GM18867 (cell line): ENCODE data around the gene ELMO1.

Experiments used
- ATAC-seq: cut with Tn5 transposase; IDR thresholded peaks from one replicate; pipeline ENCODE4 v1.9.1; 2021; ENCODE audit warnings: mild to moderate bottlenecking, moderate library complexity; ENCODE audit not compliant: unreplicated experiment

ELMO1 gene

DNA sequence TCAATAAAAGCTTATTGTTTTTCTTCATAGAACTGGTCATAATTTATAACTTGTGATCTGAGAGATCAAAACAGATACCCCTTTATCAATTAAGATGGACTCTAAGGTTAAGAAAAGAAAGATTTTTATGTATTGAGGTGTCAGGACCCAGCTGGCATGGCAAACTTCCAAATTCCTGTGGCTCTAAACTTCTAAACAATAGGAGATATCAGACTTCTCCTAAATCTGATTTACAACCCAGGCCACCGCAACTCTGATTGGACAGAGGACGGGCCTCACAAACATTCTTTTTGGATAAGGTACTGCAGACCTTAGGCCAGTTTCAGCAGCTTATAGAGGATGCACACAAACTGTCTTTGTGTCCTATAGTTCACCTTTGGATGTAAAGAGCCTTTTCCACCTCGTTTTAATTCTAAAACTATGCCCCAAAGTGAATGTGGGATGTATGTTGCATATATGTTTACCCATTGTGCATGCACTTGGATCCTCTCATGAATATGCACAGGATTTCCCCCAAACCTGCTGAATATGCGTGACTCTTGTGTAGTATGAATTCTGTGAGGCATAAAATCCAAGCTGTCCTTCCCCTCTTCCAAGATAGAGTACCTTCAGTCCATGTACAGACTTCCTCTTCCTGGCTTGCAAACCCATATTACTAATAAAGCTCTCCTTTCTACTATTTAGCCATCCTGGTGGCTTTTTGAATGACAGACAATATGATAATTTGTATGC lies 69.0 kb downstream of the ELMO1 start:
- no peak for ATAC-seq

DNA sequence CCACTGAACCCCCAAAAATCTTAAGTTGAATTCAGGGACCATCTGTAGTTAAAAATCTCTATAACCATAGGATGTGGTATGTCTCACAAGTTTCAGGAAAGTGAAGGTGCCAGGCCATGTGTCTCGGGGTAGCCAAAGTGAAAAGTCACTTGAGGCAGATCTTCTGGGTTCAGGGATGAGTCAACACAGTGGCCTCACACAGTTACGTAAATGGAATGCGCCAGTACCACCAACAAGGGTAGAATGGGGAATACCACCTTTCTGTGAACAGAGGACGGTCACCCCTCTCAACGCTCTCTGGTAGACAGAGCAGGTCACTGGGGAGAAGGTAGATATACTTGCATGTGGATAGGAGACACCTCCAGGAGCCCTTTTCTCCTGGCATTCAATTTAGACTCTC lies 71.4 kb downstream of the ELMO1 start:
- ATAC-seq = no peak

DNA sequence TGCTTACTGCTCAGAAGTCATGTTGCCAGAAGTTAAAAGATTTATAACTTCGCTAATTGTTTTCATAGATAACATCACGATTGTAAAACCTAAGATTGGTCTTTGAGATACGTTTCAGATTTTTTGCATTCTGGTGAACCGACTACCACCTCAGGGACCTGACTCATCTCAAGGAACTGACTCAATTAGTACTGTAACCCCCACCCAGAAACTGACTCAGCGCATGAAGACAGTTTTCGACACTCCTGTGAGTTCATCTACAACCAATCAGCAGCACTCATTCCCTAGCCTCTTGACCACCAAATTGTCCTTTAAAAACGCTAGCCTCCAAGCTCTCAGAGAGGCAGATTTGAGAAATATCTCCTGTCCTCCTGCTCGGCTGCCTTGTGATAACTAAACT lies 72.3 kb downstream of the ELMO1 start:
- ATAC-seq = no peak

DNA sequence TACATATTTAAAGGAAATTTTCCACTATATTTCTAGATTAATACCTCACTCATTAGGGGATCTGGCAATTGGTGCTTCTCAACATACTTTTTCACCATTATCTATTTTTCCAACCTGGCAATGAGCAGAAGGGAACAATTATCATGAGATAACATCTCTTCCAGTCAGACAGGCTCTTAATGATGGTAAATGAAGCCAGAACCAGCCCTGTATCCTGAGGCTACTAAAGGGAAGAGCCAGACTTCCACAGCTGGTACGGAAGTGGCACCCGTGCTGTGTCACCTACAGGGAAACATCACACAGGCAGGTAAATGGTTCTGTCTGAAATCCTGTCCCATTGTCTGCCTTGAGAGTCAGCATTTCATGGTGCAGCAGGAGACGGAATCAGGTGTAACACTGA lies 75.9 kb downstream of the ELMO1 start:
- no peak for ATAC-seq

DNA sequence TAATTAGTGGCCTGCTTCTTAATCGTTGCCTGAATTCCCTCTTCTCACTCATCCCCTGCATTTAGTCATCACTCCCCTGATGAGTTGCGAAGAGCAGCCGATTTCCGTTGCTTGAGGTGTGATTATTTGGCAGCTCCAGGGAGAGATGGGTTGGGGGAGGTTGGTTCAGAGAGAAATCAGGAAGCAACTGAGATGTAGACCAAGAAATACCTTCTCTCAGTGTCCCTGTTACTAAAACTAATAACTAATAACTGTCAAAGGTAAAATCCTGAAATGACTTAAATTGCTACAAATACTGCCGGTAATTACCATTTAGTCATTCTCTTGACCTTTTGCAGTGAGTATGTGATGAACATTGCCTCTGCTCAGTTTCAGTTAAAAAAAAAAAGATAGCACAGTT lies 76.9 kb downstream of the ELMO1 start:
- no peak for ATAC-seq

DNA sequence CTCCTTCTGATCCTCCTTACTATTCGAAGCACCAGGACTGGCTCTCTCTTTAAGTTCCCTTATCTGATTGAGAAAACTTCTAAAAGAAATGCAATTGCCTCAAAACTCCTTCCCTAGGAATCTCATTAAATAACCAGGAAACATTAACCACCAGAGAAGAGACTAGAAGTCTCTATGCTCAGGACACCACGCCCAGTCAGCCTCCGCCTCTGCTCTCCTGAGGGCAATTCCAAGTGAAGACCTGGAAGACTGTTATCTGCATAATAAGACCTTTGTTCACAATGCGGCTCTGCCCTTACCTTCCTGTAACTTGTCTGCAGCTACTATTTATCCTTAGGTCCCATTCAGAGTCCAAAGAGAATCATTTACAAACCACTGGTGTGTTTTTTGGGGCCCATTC lies 78.8 kb downstream of the ELMO1 start:
- no peak for ATAC-seq

DNA sequence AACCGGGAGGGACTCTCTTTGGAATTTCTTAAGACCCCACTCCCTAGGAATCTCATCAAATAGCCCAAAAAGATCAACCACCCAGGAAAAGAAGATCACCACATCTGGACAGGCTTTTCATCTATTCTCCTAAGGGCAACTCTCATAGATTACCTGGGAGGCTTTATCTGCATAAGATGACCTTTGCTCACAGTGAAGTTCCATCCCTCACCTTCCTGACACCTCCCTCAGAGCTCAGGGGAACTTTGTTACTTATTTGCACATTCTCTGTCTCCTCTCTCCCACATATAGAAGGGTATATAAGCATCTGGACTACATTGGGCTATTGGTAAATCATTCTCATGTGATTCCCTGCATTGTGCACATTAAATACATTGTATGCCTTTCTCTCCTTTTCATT lies 80.1 kb downstream of the ELMO1 start:
- ATAC-seq = no peak

DNA sequence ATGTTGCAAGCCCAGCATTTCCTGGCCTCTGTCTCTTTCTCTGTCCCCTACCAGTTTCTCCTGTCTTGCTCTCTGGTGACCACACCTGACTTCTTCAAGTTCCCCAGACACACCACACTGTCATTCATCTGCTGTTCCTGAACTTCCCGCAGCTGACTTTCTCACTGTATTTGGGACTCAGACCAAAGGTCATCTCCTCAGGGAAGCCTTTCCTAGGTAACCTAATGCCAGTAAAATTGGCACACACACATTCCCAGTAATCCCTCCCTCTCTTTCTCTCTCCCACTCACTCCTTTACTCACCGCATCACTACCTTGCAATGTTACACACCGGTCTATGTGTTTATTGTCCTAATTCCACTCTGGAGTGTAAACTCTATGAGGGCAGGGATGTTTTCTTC lies 81.7 kb downstream of the ELMO1 start:
- ATAC-seq = no peak

DNA sequence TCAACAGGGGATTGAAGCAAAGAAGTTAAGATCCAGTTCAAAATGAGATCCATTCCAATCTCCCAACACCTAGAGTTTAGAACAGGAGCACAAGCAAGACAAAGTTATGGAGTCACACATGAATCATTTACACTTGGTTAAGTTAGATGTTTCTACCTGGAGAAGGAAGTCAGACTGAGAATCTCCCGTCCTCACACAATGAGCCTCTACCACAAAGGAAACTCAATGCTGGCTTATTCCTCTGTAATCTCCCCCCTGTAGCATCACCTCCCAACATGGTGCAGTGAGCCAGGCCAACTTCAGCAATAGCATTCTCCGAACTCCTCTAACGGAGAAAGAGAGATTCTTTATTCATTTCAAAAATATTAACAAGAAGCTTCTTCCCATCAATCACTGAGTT lies 82.2 kb downstream of the ELMO1 start:
- no peak for ATAC-seq

DNA sequence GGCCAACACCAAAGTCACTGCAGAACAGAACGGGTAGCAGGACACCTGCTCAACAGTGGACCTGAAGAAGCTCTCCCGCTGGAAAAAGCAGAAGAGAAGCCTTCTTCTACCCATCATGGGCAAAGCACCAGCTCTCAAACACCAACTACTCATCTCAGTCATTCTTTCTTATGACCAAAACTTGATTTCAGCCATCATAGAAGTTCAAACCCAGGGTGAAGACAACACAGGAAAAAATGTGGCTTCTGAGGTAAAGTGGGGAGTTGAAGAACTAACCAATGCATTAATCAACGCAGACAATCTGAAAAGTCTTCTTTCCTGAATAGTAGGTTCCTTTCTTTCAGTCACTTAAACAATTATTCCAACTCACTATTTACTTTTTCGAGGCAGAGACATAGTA lies 83.3 kb downstream of the ELMO1 start:
- ATAC-seq = no peak

DNA sequence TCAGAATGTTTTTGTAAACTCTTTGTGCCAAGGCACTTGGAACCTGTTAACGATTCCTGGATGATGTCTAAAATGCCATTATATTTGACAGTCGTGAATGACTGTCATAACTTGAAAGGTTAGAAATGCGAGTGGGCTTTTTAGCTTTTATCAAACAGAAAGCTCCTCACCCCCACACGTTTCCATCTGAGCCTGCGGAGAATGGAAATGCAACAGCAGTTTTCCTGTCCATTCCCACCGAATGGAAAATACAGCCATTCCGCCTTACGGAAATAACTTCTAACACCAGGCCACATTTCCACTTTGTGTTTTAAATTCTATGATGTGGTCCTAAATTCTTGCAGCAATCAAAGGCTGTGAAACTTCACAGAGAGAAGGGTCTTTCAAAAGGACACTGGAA lies 83.8 kb downstream of the ELMO1 start:
- no peak for ATAC-seq

DNA sequence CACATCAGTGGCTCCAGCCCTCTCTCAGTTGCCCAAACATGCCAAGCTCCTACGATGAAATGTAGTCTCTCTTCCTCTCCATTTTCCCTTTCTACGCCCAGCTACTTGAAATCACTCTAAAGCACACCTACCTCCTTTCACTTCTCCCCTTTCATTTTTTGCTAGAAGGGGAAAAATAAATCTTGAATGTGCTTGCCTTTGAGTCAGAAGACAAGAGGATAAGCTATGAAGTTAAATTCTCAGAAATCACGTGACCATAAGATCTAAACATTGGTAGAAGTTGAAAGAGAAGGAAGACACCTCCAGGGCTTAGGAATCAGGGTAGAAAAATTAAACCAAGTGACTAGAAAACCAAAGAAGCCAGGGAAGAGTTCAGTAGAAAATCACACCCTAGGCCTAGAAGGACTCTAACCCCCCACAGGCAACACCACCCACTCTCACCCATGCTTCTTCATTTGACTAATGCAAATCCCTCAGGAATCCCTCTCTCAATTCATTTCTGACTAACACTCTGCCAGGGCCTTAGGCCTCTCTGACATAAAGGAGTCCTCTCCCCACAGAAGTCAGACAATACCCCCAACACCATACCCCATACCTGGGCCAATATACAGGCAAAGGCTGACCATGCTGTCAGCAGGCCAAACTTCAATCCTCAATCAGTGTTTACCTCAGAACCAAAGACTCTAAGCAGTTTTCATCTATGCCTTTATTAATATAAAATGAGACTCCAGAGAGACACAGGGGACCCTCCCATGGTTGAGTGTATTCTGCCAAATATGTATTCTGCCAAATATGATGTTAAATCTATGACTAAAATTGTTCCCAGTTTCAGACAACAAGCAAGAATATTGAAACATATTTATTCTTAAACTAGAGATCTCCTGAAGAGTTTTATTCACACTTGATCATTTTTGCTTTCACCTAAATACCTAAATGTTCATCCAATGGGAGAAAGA lies 84.8 kb downstream of the ELMO1 start:
- ATAC-seq = no peak

DNA sequence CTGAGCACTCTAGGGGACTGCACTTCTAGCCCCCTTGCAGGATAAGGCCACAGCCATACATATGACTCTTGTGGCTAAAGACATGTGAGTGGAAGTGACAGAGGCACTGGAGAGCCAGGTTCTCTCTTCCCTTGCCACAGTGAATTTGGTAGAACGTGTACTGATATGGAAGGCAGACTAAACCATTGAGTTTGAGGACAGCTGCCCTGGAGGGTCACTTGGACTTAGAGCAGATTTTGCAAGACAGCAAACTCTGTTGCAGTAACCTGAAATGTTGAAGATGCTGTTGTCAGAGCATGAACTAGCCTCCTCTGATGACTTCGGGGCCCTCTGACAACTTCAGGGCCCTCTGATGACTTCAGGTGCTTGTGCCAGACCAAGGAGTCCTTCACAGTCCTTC lies 85.9 kb downstream of the ELMO1 start:
- ATAC-seq = no peak

DNA sequence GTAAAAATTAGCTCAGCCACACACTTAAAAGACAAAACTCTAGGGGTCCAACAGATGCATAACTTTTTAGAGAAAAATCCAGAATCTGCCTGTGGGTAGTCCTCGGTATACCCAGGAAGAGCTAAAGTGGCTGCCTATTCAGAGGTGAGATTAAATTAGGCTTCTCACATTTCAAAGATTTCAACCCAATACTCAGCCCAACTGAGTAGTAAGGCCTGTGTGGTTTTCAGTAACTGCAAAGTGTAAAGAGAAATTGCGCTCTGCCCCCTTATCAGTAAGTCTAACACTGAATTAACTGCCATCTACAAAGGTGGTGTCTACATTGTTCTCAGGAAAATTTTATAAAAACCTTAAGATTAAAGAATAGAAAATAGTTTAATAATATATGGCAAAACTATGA lies 88.2 kb downstream of the ELMO1 start:
- ATAC-seq = no peak

DNA sequence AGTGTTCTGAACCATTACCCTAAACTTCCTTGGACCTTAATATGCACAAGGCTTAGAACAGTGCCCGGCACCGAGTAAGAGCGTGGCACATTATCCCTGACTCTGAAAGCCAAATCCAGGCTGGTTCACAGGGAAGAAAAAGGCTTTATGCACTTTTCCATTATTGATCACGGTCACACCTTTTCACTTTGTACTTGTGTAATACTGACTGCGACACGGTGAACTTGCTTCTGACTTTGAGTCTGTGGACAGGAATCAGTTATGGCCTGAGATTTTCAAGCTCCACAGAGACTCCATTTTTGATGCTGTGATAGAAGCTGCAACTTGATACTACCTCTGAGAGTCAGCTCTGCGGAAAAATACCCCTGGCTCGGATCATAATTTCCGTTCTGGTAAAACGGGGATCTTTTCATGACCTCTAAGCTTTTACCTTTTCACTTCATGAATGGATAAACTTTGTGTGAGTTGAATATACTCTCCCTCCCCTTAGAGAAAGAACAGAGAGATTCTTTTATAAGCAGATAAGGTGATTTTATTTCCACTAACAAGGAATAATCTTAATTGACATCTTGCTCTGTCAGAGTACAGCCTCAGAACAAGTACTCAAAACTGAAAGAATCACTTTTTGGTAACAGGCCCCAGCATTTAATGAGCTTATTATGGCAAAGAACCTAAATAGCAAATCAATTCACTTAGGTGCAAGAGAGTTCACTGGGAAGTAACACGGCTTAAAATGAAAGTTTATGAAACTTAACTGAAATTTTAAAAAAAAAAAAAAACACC lies 88.8 kb downstream of the ELMO1 start:
- ATAC-seq = no peak

DNA sequence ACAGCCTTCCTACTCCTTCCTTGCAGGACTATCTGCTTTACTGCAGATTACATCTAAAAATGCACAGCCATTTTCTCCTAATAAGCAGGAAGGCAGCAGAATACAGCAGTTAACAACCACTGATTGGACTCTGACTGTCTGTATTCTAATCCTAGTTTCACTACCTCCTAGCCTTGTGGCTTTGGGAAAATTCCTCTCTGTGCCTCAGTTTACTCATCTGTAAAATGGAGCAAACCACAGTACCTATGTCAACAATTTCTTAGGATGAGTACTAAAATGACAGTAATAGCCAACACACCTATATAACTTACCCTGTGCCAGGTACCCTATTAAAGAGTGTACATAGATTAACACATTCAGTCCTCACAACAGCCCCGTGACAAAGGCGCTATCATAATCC lies 89.5 kb downstream of the ELMO1 start:
- no peak for ATAC-seq

DNA sequence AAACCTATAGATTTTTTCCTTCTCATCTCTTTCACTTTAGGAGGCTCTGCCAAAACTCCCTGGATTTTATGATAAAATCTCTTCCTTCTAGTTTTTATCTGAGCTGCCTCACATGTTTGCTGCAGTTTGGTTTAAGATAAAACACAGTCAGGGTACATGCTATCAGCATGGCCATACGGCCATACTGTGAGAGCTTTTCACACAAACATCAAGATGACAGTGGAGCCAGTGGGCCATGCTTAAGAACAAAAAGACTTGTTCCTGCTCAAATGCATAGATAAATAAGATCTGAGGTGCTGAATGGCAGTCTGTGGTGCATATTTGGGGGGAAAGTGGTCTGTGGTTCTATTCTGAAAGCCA lies 91.0 kb downstream of the ELMO1 start:
- no peak for ATAC-seq

DNA sequence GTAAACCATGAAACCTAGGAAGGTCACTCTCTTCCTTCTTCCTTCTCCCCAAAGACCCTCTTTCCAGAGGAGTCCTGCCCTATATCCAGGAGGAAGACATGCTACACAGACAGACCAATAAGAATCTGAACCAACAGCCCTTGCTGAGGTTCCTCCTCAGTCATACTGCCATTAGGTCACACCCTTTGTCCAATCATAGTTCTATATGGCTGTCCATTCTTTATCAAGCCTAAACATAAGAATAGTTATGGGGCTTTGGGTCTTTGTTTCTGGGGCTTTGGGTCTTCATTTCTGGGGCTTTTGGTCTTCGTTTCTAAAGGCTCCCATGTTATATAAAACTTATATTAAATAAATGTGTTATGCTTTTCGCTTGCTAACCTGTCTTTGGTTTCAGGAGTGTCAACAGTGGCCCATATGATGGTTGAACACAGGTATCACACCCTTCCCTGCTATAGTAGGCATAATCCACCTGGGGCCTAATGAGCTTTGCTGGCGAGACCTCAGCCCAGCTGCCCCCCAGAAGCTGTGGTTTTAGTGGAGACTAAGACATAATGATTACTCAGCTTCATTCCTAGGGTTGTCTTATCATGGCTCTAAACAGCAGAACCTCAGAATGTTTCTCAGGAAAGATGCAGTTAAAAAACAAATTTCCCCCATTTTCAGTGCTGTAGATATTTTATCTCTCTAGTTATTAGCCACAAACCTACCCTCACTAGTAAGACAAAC lies 91.6 kb downstream of the ELMO1 start:
- no peak for ATAC-seq

DNA sequence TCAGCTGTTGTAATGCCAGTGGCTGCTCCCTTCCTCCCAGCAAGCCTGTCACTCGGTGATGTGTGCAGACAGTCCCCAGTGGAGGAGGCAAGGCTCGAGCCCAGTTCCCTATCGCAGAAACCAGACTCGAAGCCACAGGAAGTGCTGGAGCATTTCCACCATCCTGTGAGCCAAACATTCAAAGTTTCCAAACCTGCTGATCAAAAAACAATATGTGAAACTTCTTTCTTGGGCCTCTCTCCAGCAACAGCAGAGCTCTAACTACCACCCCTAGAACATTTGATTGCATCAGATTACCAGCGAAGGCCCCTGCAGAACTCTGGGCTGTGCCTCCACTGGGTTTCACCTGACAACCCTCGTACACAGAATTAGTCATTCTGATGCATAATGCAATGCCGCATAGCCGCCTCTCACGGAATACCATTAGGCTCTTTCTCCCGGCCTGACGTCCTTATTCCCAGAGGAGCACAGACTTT lies 94.0 kb downstream of the ELMO1 start:
- peak; percentile 35 for ATAC-seq

DNA sequence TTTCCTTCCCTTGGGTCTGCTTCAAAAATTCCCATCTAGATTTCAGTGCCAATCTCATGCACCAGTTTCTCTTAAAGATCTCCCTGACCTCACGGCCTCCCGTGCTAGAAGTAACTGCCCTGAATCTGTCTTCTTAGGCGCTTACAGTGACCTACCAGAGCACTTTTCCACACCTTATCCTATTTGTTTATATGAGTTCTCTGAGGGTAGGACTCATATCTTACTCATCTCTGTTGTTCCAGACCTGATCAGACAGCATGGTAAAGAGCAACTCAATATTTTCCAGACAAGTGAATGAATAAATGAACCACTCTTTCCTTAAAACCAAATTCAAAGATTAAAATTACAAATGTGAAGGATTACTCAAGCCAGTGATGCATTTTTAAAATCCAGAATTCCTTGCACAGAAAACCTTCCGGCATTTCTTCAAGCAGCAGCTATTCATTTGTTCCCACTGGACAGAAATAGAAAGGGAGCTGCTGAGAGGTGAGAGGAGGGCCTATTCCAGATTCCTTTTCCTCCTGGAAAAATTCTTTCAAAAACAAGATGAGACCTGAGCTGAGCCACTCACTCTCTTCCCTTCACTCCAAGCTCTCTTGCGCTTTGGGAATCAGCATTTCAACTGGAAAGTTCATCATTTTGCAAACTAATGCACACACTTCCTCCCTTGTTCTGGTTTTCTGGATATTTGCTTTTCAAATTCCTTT lies 94.6 kb downstream of the ELMO1 start:
- no peak for ATAC-seq
